Smooth muscle cell (in vitro differentiated cells): ENCODE data around the gene EGLN1. TPM values are rescaled to one million over a fixed set of nuclear protein-coding genes. Genes with fewer than 3 reads are reported as not detected.
"Not testable (repeated sequence)": the region's sequence is repeated elsewhere in the genome, so short reads cannot be mapped to it uniquely, and the experiment has no call there.

Source experiments
- DNase-seq: peaks from one replicate; lab custom pipeline; 2025; ENCODE audit not compliant: unreplicated experiment; lab: John Stamatoyannopoulos, UW
- H2AFZ ChIP-seq: fragments of 200-600 bp; sonication (generic); 2 replicates; pipeline ENCODE4 v1.6.0; 2016; ENCODE audit warnings: antibody characterized with exemption, low read depth, mild to moderate bottlenecking
- H3F3A ChIP-seq: fragments of 200-600 bp; sonication (generic); 2 replicates; pipeline ENCODE4 v1.6.0; 2017; ENCODE audit warnings: antibody characterized with exemption, low read depth
- H3K27ac ChIP-seq: fragments of 200-600 bp; sonication (generic); 2 replicates; pipeline ENCODE4 v1.5.1; 2016; ENCODE audit warnings: low read depth, mild to moderate bottlenecking
- H3K27me3 ChIP-seq: fragments of 200-600 bp; sonication (generic); 2 replicates; pipeline ENCODE4 v1.6.1; 2016; ENCODE audit warnings: low read depth, mild to moderate bottlenecking
- H3K36me3 ChIP-seq: fragments of 200-600 bp; sonication (generic); 2 replicates; pipeline ENCODE4 v1.5.1; 2016; ENCODE audit warnings: low read depth
- H3K4me1 ChIP-seq: fragments of 200-600 bp; sonication (generic); 2 replicates; pipeline ENCODE4 v1.5.1; 2016; ENCODE audit warnings: low read depth
- H3K4me2 ChIP-seq: fragments of 200-600 bp; sonication (generic); 2 replicates; pipeline ENCODE4 v1.6.0; 2016; ENCODE audit warnings: mild to moderate bottlenecking
- H3K4me3 ChIP-seq: fragments of 200-600 bp; sonication (generic); 2 replicates; pipeline ENCODE4 v1.5.1; 2016; ENCODE audit warnings: mild to moderate bottlenecking
- H3K79me2 ChIP-seq: fragments of 200-600 bp; sonication (generic); 2 replicates; pipeline ENCODE4 v1.6.0; 2016; ENCODE audit warnings: low read depth, mild to moderate bottlenecking
- H3K9ac ChIP-seq: fragments of 200-600 bp; sonication (generic); 2 replicates; pipeline ENCODE4 v1.6.0; 2016; ENCODE audit warnings: low read depth
- H3K9me3 ChIP-seq: fragments of 200-600 bp; sonication (generic); replicated peaks from 2 replicates; pipeline ENCODE4 v1.5.1; 2016; ENCODE audit warnings: low read depth
- H4K20me1 ChIP-seq: fragments of 200-600 bp; sonication (generic); 2 replicates; pipeline ENCODE4 v1.6.0; 2016; ENCODE audit warnings: low read depth
- WGBS: methylation state at CpG from one replicate; pipeline ENCODE4 v1.1.7; 2016; ENCODE audit warnings: low lambda C conversion rate; 5-methylcytosine and 5-hydroxymethylcytosine counted together
- polyA plus RNA-seq: library from polyadenylated mRNA; unstranded; fragments of >200 nt; fragmentation: Nextera tagmentation; extraction: Ambion mirVana; gene quantifications from 2 replicates; pipeline ENCODE4 v1.2.1, GENCODE V29; 2016
- total RNA-seq: library from RNA; depleted of rRNA; stranded (reverse); fragments of >200 nt; gene quantifications from 2 replicates; pipeline ENCODE4 v1.2.3, GENCODE V29; 2014
- TF ChIP-seq, protein P1 (sequence below): fragments of 200-600 bp; sonication (generic); IDR thresholded peaks from 2 replicates; pipeline ENCODE4 v1.5.1; 2017; ENCODE audit warnings: borderline replicate concordance, mild to moderate bottlenecking, antibody characterized with exemption; ENCODE audit not compliant: insufficient read depth, poor library complexity, severe bottlenecking

Gene EGLN1
- total RNA-seq (36.8 and 38.5 TPM in 2 replicates), polyA plus RNA-seq (15.7 and 21.2 TPM in 2 replicates)

DNA sequence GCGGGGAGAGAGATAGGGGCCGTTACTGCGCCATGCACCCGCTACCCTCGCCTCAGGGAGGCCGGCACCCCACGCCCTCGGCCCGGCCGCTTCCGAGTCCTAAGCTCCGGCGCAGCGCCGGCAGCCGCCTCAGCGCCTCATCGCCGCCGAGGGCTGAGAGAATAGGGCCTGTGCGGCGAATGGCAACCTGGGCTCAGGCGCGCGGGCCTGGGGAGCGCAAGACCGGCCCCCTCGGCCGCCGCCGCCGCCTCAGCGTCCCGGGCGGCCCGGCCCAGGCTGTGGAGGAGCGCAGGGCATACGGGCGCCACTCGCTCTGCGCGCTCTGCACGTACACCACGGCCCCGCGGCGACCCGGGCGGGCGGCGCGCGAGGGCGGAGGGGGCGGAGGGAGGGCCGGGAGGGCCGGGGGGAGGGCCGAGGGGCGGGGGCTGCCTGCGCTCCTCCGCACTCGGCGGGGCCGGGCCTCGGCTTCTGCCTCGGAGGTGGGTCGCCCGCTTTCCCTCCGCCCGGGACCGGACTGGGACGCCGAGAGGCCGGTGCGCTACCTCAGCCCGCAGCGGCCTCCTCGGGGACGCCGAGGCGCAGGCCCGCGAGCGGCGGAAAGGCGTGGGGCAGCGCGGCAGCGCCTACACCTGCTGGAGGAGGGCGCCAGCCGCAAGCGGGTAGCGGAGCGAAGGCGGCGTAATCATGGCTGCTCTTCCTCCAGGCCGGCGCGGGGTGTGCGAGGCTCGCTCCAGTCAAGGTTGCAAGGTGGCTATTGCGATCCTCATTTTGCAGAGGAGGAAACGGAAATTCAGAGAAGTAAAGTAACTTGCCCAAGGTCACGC, at the start of gene EGLN1:
Gene EGLN1 (minus strand): TSS at position 317 of the 827 bp plus-strand sequence. CDS start 399 bp downstream, outside the sequence.
- Histone ChIP-seq H3K4me2 (peak within 1 kb of the TSS; percentile 92), H3K4me3 (peak within 1 kb of the TSS; percentile 83), H3K9ac (peak within 1 kb of the TSS; percentile 57), H3K9me3 (no peaks in the 10 kb centered on the region), H3F3A (peaks cover 10% of the 10 kb centered on the region), H3K27ac (peak within 1 kb of the TSS; percentile 51), H3K79me2 (peaks cover 42% of the 10 kb centered on the region), H3K36me3 (no peaks in the 10 kb centered on the region), H4K20me1 (peaks cover 40% of the 10 kb centered on the region), H3K27me3 (peaks cover 11% of the 10 kb centered on the region), H2AFZ (peak within 1 kb of the TSS; percentile 82), H3K4me1 (peaks cover 37% of the 10 kb centered on the region)
- TF ChIP-seq, protein P1, sequence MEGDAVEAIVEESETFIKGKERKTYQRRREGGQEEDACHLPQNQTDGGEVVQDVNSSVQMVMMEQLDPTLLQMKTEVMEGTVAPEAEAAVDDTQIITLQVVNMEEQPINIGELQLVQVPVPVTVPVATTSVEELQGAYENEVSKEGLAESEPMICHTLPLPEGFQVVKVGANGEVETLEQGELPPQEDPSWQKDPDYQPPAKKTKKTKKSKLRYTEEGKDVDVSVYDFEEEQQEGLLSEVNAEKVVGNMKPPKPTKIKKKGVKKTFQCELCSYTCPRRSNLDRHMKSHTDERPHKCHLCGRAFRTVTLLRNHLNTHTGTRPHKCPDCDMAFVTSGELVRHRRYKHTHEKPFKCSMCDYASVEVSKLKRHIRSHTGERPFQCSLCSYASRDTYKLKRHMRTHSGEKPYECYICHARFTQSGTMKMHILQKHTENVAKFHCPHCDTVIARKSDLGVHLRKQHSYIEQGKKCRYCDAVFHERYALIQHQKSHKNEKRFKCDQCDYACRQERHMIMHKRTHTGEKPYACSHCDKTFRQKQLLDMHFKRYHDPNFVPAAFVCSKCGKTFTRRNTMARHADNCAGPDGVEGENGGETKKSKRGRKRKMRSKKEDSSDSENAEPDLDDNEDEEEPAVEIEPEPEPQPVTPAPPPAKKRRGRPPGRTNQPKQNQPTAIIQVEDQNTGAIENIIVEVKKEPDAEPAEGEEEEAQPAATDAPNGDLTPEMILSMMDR: peak; percentile 11
- DNase-seq: peak; percentile 50
- under 1% methylated on average over 61 of the region's 104 CpGs for WGBS

DNA sequence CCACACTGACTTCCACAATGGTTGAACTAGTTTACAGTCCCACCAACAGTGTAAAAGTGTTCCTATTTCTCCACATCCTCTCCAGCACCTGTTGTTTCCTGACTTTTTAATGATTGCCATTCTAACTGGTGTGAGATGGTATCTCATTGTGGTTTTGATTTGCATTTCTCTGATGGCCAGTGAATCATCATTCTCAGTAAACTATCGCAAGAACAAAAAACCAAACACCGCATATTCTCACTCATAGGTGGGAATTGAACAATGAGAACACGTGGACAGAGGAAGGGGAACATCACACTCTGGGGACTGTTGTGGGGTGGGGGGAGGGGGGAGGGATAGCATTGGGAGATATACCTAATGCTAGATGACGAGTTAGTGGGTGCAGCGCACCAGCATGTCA, 49.4 kb upstream of the EGLN1 start:
- H3K9ac ChIP-seq, H4K20me1 ChIP-seq, H3K27ac ChIP-seq, H3K79me2 ChIP-seq, H3F3A ChIP-seq, H3K4me2 ChIP-seq, H3K36me3 ChIP-seq, DNase-seq, H3K27me3 ChIP-seq, H3K4me3 ChIP-seq, H3K4me1 ChIP-seq, H3K9me3 ChIP-seq, H2AFZ ChIP-seq: not testable (repeated sequence)
- WGBS: 88% methylated on average over 5 of the region's 5 CpGs

- not testable (repeated sequence) for H4K20me1 ChIP-seq, H3K36me3 ChIP-seq, H3K4me3 ChIP-seq, H3K4me1 ChIP-seq, H2AFZ ChIP-seq, DNase-seq, H3K9me3 ChIP-seq, H3K4me2 ChIP-seq, H3K27ac ChIP-seq, H3F3A ChIP-seq, H3K9ac ChIP-seq, H3K27me3 ChIP-seq, H3K79me2 ChIP-seq
- 90% methylated on average over 3 of the region's 3 CpGs for WGBS
These were observed 48.9 kb upstream of the EGLN1 start for GRCh38 chr1:231471027-231471426.

DNA sequence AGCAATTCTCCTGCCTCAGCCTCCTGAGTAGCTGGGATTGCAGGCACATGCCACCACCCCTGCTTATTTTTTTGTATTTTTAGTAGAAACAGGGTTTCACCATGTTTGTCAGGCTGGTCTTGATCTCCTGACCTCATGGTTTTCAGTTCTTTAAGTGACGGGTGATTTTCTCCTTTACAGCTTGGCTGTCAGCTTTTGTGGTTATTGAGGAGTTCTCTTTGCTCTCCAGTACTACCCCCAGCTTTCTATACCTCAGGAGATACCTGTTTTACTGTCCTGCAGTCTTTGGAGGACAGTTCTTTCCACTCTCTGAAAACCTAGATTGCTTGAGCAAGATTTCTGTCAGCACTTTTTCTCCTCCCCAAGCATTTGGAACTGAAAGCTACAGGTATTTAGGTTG, 45.9 kb upstream of the EGLN1 start:
- Histone ChIP-seq H3K4me2 (no peak overlapping the region), H3K27me3 (peaks cover 5% of the 10 kb centered on the region), H3K9ac (no peak overlapping the region), H4K20me1 (no peaks in the 10 kb centered on the region), H2AFZ (no peak overlapping the region), H3K36me3 (no peaks in the 10 kb centered on the region), H3K9me3 (no peaks in the 10 kb centered on the region), H3K4me1 (no peaks in the 10 kb centered on the region), H3K27ac (no peak overlapping the region), H3K79me2 (no peaks in the 10 kb centered on the region), H3K4me3 (no peak overlapping the region), H3F3A (no peaks in the 10 kb centered on the region)
- WGBS: 81% methylated on average over 1 of the region's 1 CpG
- TF ChIP-seq, protein P1: no peak
- DNase-seq: no peak
